IMR-90 (cell line): ENCODE data around the gene CAND2. TPM values are rescaled to one million over a fixed set of nuclear protein-coding genes. Genes with fewer than 3 reads are reported as not detected.
A peak's percentile ranks its signal among the peaks of the same experiment; 100 is the strongest.

Experiments
- ATAC-seq: fragments of 200-7000 bp; cut with Tn5 transposase; 2 replicates; pipeline ENCODE4 v1.9.1; 2020; ENCODE audit warnings: low read depth, mild to moderate bottlenecking, moderate library complexity
- BruUV-seq: library from RNA; stranded (reverse); fragments of 400-500 nt; replicated peaks from 2 replicates; lab custom pipeline; 2021; lab: Mats Ljungman, UMichigan
- CTCF ChIA-PET: fragments of 300-600 bp; formaldehyde crosslinking; extraction: SDS; loops from one replicate; lab custom pipeline; 2021; ENCODE audit warnings: antibody characterized with exemption; lab: Yijun Ruan, JAX
- POLR2A ChIA-PET: fragments of 300-600 bp; sonication (Branson Sonifier 250); formaldehyde crosslinking; loops from one replicate; lab custom pipeline; 2022; ENCODE audit warnings: antibody characterized with exemption; ENCODE audit not compliant: unreplicated experiment; lab: Charles Lee
- DNase-seq: peaks from one replicate; pipeline ENCODE4 v3.0.0; 2013
- H2AFZ ChIP-seq: replicated peaks from 2 replicates; pipeline ENCODE3; 2013; ENCODE audit warnings: low read length, mild to moderate bottlenecking; ENCODE audit not compliant: poor library complexity
- H2AK5ac ChIP-seq: 2 replicates; pipeline ENCODE4 v1.6.1; 2013; ENCODE audit warnings: low read depth, low read length, inconsistent platforms
- H2AK9ac ChIP-seq: replicated peaks from 2 replicates; pipeline ENCODE3; 2013; ENCODE audit warnings: mild to moderate bottlenecking, low read depth, low read length, moderate library complexity; ENCODE audit not compliant: poor library complexity
- H2BK120ac ChIP-seq: 2 replicates; pipeline ENCODE4 v1.6.1; 2013; ENCODE audit warnings: low read depth, low read length, inconsistent platforms
- H2BK15ac ChIP-seq: 3 replicates; pipeline ENCODE4 v1.6.1; 2013; ENCODE audit warnings: low read depth, low read length, inconsistent platforms
- H2BK20ac ChIP-seq: 2 replicates; pipeline ENCODE4 v1.6.1; 2013; ENCODE audit warnings: low read depth, mild to moderate bottlenecking, inconsistent platforms, low read length, moderate library complexity
- H2BK5ac ChIP-seq: 2 replicates; pipeline ENCODE4 v1.6.1; 2013; ENCODE audit warnings: mild to moderate bottlenecking, low read depth, low read length, inconsistent platforms; ENCODE audit not compliant: poor library complexity, severe bottlenecking
- H3K14ac ChIP-seq: replicated peaks from 2 replicates; pipeline ENCODE4 v1.6.1; 2013; ENCODE audit warnings: low read depth, low read length, inconsistent platforms
- H3K18ac ChIP-seq: 2 replicates; pipeline ENCODE4 v1.6.1; 2013; ENCODE audit warnings: low read depth, low read length, control low read depth
- H3K23ac ChIP-seq: 2 replicates; pipeline ENCODE4 v1.6.1; 2013; ENCODE audit warnings: low read depth, low read length, inconsistent platforms
- H3K27ac ChIP-seq: 2 replicates; pipeline ENCODE4 v1.5.1; 2013; ENCODE audit warnings: mild to moderate bottlenecking, control low read depth, low read length; ENCODE audit not compliant: insufficient read depth
- H3K27me3 ChIP-seq: 2 replicates; pipeline ENCODE4 v1.6.1; 2013; ENCODE audit warnings: low read length; ENCODE audit not compliant: control insufficient read depth, insufficient read depth
- H3K36me3 ChIP-seq: 2 replicates; pipeline ENCODE4 v1.6.1; 2013; ENCODE audit warnings: low read length, mixed read lengths; ENCODE audit not compliant: control insufficient read depth, insufficient read depth
- H3K4ac ChIP-seq: 2 replicates; pipeline ENCODE4 v1.6.1; 2013; ENCODE audit warnings: low read depth, low read length, inconsistent platforms
- H3K4me1 ChIP-seq: 2 replicates; pipeline ENCODE4 v1.6.1; 2013; ENCODE audit warnings: low read length, mixed read lengths; ENCODE audit not compliant: control insufficient read depth, insufficient read depth
- H3K4me2 ChIP-seq: 2 replicates; pipeline ENCODE4 v1.6.1; 2013; ENCODE audit warnings: low read depth, mild to moderate bottlenecking, control low read depth, low read length, moderate library complexity
- H3K4me3 ChIP-seq: 2 replicates; pipeline ENCODE4 v1.5.1; 2013; ENCODE audit warnings: low read depth, mild to moderate bottlenecking, control low read depth, low read length, moderate library complexity; ENCODE audit not compliant: insufficient read depth
- H3K56ac ChIP-seq: 2 replicates; pipeline ENCODE4 v1.6.1; 2013; ENCODE audit warnings: low read length, inconsistent platforms; ENCODE audit not compliant: insufficient read depth; ENCODE audit errors: extremely low read depth
- H3K79me1 ChIP-seq, 2 experiments: 2 replicates each; pipeline ENCODE4 v1.6.1; 2013; ENCODE audit warnings: low read length in 2 of 2, inconsistent platforms in 1 of 2, low read depth in 1 of 2
- H3K9ac ChIP-seq: 2 replicates; pipeline ENCODE4 v1.6.1; 2013; ENCODE audit warnings: low read depth, low read length, control low read depth
- H3K9me1 ChIP-seq: 2 replicates; pipeline ENCODE4 v1.6.1; 2013; ENCODE audit warnings: low read length, inconsistent platforms; ENCODE audit not compliant: insufficient read depth
- H3K9me3 ChIP-seq: 2 replicates; pipeline ENCODE4 v1.6.1; 2013; ENCODE audit warnings: low read length; ENCODE audit not compliant: control insufficient read depth, insufficient read depth
- H4K20me1 ChIP-seq: 2 replicates; pipeline ENCODE4 v1.6.1; 2013; ENCODE audit warnings: low read length, inconsistent platforms; ENCODE audit not compliant: insufficient read depth
- H4K5ac ChIP-seq: 2 replicates; pipeline ENCODE4 v1.6.1; 2013; ENCODE audit warnings: mild to moderate bottlenecking, low read depth, low read length, control low read depth
- H4K8ac ChIP-seq, 2 experiments: 2 replicates each; pipeline ENCODE4 v1.6.1; 2013; ENCODE audit warnings: low read depth in 2 of 2, low read length in 2 of 2, control low read depth in 1 of 2, inconsistent platforms in 1 of 2
- H4K91ac ChIP-seq: 2 replicates; pipeline ENCODE4 v1.6.1; 2013; ENCODE audit warnings: low read depth, low read length, inconsistent platforms; ENCODE audit not compliant: insufficient read depth
- ELK1 ChIP-seq: fragments of 150-350 bp; IDR thresholded peaks from 2 replicates; pipeline ENCODE4 v1.6.1; 2016; ENCODE audit warnings: low read depth, mild to moderate bottlenecking, low read length, moderate library complexity, borderline replicate concordance
- FOS ChIP-seq: fragments of 150-350 bp; IDR thresholded peaks from 2 replicates; pipeline ENCODE4 v1.6.1; 2016; ENCODE audit warnings: low read depth, low read length
- MXI1 ChIP-seq: IDR thresholded peaks from 2 replicates; pipeline ENCODE4 v1.6.1; 2012; ENCODE audit warnings: low read depth, mild to moderate bottlenecking, low read length, moderate library complexity, borderline replicate concordance
- POLR2A ChIP-seq: IDR thresholded peaks from 2 replicates; pipeline ENCODE4 v1.6.1; 2012; ENCODE audit warnings: mild to moderate bottlenecking, low read depth, low read length
- RCOR1 ChIP-seq: IDR thresholded peaks from 2 replicates; pipeline ENCODE4 v1.6.1; 2012; ENCODE audit warnings: mild to moderate bottlenecking, low read length, improper control_type of control experiment; ENCODE audit not compliant: insufficient replicate concordance
- RFX5 ChIP-seq: IDR thresholded peaks from 2 replicates; pipeline ENCODE4 v1.8.0; 2012; ENCODE audit warnings: low read depth, mild to moderate bottlenecking, low read length, moderate library complexity
- USF2 ChIP-seq: fragments of 150-350 bp; IDR thresholded peaks from 2 replicates; pipeline ENCODE4 v1.6.1; 2017; ENCODE audit warnings: mild to moderate bottlenecking, antibody characterized with exemption, low read length, low read depth
- WGBS, 2 experiments: methylation state at CpG; one replicate each; pipeline versions ENCODE4 v1.1.5 to v1.1.7; 2013; ENCODE audit warnings: missing lambda C conversion rate in 2 of 2; ENCODE audit not compliant: insufficient read length in 1 of 2; ENCODE audit errors: extremely low coverage in 2 of 2; 5-methylcytosine and 5-hydroxymethylcytosine counted together
- dilution Hi-C: fragments of 300-500 bp; cut with HindIII; formaldehyde crosslinking; loops from one replicate; pipeline ENCODE4 v1.14.3; 2018; ENCODE audit warnings: low sequenced_read_pairs; ENCODE audit not compliant: unreplicated experiment
- in situ Hi-C: fragments of 300-500 bp; cut with MboI; formaldehyde crosslinking; loops from 3 replicates; pipeline ENCODE4 v1.14.3; 2019; ENCODE audit warnings: low sequenced_read_pairs, inconsistent platforms, mixed read lengths
- intact Hi-C: fragments of 100-400 bp; cut with micrococcal nuclease; formaldehyde crosslinking; loops from 2 replicates; pipeline ENCODE4 v1.10.0; 2022
- polyA plus RNA-seq, 3 experiments: library from polyadenylated mRNA; depleted of rRNA; stranded (reverse); fragments of >200 nt; gene quantifications; 2 replicates each; pipeline ENCODE4 v1.2.3, GENCODE V29; 2012; ENCODE audit warnings: low replicate concordance in 1 of 3
- total RNA-seq: library from RNA; depleted of rRNA; stranded (reverse); fragments of >200 nt; gene quantifications from 2 replicates; pipeline ENCODE4 v1.2.3, GENCODE V29; 2012

CAND2 gene
- total and polyA plus RNA-seq, 2 of the 4 experiments (the other 2 are of a cell fraction), result 2.9 to 4.9 TPM

DNA sequence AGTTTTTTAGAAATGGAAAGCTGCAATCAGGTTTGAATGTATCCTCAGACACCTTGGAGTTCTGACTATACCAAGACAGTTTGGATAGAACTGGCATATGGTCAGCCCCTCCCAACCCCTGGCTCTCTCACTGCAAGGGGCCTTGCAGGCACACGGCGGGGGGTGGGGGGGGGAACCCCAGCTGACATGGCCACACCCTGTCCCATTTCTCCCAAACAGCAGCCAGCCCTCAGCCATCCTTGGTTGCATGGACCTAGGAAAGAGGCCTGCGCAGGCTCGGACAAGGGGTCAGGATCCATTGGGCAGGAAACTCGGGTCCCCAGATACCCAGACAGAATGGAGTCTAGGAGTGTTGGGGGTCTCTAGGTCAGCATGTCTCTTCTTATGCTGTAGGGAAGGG, 14.5 kb downstream of the CAND2 start:
- H2BK20ac ChIP-seq, result no peak overlapping the region
- H2AK5ac ChIP-seq, result no peak overlapping the region
- dilution Hi-C loops, result no loop called here
- no peaks in the 10 kb centered on the region for H3K27me3 ChIP-seq
- POLR2A ChIA-PET, result interaction anchor here (0.5 to 1.1 kb wide), 2 partner anchors 15 to 131 kb away, joined by 5 to 6 read pairs; partner anchors contain the start of gene CAND2
- no peak overlapping the region for H3K14ac ChIP-seq
- H2AFZ ChIP-seq, result no peak overlapping the region
- H3K18ac ChIP-seq, result no peak overlapping the region
- no peak overlapping the region for H2BK5ac ChIP-seq
- H3K9ac ChIP-seq, result no peak overlapping the region
- H4K8ac ChIP-seq, result peak overlapping the region in 1 of 2 experiments; percentile 87; a peak in 1 of 4 replicates
- TF ChIP-seq USF2 (no peak), MXI1 (no peak), FOS (no peak), POLR2A (no peak), RCOR1 (no peak), ELK1 (no peak), RFX5 (no peak)
- no peaks in the 10 kb centered on the region for H3K9me1 ChIP-seq
- no peak overlapping the region for H3K4me3 ChIP-seq
- WGBS, 2 experiments, result no CpG with 5 or more reads among the region's 5 CpGs
- H2AK9ac ChIP-seq, result no peak overlapping the region
- H3K4ac ChIP-seq, result no peak overlapping the region
- no peak overlapping the region for H4K91ac ChIP-seq
- H4K20me1 ChIP-seq, result no peaks in the 10 kb centered on the region
- peaks cover 26% of the 10 kb centered on the region; the same call in 1 of the 2 replicates for H3K36me3 ChIP-seq
- intact Hi-C loops, result loop anchor here (1.0 to 2.0 kb wide), 2 partner anchors 105 to 254 kb away; partner anchors contain the start of gene MKRN2
- no peaks in the 10 kb centered on the region for H3K79me1 ChIP-seq
- no peak overlapping the region for H2BK15ac ChIP-seq
- no TSS peak for BruUV-seq
- H3K4me1 ChIP-seq, result peaks cover 2% of the 10 kb centered on the region; the same call in 1 of the 2 replicates
- H3K56ac ChIP-seq, result no peak overlapping the region
- no peak for ATAC-seq
- no peak overlapping the region for H4K5ac ChIP-seq
- no peak overlapping the region for H3K27ac ChIP-seq
- H3K9me3 ChIP-seq, result no peaks in the 10 kb centered on the region
- in situ Hi-C loops, result no loop called here
- no peak for DNase-seq
- no peak overlapping the region for H3K23ac ChIP-seq
- CTCF ChIA-PET, result interaction anchor here (0.8 to 1.5 kb wide), 5 partner anchors 12 to 23 kb away, joined by 3 to 7 read pairs (median 5); partner anchors contain the start of gene CAND2
- H3K4me2 ChIP-seq, result no peak overlapping the region
- no peak overlapping the region for H2BK120ac ChIP-seq
